CD4-positive, alpha-beta T cell treated with Interleukin-1 beta for 1 hour (primary cell): ENCODE data around the gene TBC1D2.

Experiments
- DNase-seq, 2 donors: peaks; one replicate each; pipeline ENCODE4 v3.0.0-alpha.2; 2020 to 2022

Gene TBC1D2

DNA sequence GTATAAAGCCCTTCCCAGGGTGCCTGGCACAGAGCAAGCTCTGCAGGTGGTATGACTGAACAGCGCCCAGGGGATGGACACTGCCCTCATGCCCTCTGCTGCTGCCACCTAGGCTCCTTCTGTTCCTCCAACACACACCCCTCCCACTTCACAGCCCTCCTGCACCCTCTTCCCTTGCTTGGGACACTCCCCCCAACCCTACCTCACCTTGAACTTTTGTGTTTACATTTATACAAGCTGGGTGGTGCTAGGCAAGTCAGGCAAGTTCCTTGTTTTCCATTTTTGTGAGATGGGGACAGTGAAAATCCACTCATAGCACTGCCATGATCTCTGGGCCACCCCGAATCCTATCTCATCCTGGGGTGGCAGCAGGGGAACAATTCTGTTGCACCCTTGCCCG is 44.2 kb downstream of the TBC1D2 start:
- DNase-seq, result no peak

DNA sequence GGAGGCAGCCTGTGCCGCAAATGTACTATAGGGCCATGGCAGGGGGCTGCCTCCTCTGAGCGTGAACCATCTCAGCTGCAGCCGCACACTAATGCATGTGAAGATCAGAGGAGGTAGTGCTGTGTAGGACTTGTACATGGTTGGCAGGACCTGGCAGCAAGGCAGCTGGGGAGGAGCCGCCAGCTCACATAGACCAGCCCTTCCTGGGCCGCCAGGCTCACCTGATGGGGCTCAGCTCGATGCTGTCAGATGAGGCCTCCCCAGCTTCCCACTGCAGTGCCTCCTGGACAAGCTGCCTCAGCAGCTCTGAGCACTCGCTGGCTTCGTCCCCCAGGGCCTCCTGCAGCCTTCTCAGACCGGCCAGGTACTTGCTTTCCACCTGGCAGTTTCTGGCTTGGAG is 45.0 kb downstream of the TBC1D2 start:
- no peak for DNase-seq

GRCh38 chr9:98209530-98209929 is 45.9 kb downstream of the TBC1D2 start:
- no peak for DNase-seq

DNA sequence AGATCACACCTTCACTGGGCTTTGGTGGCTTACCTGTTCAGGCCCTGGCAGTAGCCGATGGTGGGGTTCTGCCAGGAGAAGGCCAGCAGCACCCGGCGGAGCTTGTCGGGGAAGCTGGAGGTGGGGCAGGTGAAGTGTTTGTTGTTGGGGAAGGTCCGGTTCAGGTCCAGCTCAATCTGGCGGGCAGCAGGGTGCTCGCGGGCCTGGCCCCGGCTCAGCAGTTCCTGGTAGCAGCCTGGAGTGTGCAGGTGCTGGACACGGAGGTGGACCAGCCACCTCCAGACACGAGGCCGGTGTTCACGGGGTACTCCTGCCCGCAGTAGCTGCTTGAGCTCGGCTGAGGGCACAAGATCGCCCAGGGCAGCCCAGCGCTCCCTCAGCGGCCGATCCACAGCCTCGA is 46.8 kb downstream of the TBC1D2 start:
- DNase-seq, result no peak

DNA sequence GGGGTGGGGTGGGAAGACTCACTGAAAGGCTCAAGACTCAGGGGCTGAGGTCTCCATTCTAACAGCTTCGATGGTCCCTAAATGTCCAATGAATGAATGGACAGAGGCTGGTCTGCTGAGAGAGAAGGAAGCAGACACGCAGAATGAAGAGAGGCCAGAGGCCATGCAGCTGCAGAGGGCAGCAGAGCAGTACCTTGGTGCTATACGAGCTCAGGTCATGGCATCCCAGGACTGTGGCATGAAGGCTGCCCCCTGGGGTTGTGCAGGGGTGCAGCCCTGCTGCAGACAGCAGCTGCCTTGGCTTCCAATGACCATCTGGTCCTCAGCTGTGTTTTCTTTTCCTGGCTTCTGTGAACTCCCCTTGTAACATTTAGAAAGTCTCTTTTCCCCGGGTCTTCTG is 47.8 kb downstream of the TBC1D2 start:
- no peak for DNase-seq

GRCh38 chr9:98206754-98207153 is 48.7 kb downstream of the TBC1D2 start:
- no peak for DNase-seq

DNA sequence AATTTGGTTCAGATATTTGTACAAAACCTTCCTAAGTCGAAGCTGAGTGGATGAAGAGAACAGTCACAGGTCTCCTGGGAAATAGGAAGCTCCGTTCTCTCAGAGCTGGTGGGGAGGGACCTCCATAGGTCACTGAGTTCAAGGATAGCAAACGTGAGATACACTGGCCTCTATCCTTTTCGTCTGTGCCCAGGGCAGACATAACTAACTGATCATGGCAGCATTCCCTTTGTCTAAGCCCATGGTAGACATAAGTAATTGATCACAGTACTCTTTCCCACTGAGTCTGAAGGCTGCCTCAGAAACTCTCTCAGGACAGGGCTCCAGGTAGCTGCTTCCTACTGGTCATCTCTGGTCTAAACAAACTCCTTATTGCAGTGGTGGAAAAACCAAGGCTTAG is 50.8 kb downstream of the TBC1D2 start:
- no peak for DNase-seq

GRCh38 chr9:98203153-98203552 is 52.3 kb downstream of the TBC1D2 start:
- DNase-seq, result no peak

DNA sequence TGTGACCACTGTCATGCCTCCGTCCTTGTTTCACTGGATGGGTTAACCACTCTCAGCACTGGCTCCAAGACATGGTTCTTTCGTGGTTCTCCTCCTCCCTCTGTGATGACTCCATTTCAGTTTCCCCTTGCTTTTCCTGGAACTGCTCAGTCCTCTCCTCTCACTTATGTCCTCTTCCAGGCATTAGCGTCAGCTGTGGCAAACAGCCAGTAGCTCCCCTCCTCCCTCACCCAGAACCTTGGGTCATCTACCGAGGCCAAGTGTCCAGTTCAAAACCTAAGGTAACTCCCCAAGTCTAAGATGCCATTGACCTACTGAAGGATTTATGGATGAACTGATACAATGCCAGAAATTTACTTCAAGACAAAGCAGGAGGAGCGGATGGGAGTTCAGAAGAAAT is 53.2 kb downstream of the TBC1D2 start:
- no peak for DNase-seq

GRCh38 chr9:98201749-98202148 is 53.7 kb downstream of the TBC1D2 start:
- DNase-seq, result no peak

DNA sequence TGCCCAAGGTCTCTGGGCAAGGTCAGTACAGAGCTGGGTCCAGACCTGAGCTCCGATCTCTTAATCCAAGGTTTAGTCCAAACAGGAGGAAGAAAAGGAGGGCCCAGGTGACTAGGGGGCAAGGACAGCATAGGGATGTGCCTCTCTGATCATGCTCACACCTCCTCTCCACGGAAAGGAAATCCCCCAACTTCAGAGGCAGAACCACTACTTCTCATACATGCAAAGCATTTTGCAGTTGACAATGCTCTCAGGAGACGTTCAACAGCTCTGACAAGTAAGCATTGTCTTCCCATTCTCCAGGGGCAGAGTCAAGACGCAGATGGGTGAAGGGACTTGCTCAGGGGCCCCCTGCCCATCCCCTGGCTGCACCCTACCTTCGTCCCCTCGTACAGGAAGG is 54.3 kb downstream of the TBC1D2 start:
- no peak for DNase-seq

DNA sequence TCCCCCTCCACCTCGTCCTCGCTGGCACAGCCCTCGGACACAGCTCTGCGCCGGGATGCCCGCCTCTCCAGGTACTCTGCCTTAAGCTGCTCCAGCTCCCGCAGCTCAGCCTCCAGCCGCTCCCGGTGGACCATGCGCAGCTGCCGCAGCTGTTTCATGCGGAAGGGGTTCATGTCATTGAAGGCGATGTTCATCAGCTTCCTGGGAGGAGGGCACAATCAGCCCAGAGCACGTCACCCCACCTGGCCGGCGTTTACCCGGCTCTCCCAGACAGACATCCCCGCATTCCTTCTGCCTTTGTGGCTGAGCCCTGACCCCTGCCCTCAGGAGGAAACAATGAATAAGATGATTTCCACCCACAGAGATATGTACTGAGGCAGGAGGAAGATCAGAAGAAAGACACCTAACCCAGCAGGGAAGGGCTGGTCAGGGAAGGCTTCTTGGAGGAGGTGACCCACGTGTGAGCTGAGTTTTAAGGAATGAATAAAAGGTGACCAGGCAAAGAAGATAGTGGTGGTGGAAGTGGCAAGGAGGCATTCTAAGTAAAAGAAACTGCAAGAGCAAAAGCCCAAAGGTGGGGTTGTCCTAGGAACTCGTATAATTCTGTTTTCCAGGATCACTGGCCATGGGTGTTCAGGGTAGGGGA is 55.9 kb downstream of the TBC1D2 start:
- DNase-seq, result no peak

- no peak for DNase-seq
Observed at GRCh38 chr9:98195671-98196070, 59.8 kb downstream of the TBC1D2 start.

GRCh38 chr9:98193336-98193944 is 62.0 kb downstream of the TBC1D2 start:
- no peak for DNase-seq

GRCh38 chr9:98192503-98193335 is 62.7 kb downstream of the TBC1D2 start, which contains the start of gene CORO2A:
CORO2A (minus strand) TSS chr9:98192637; CDS start chr9:98157660, 34,977 bp downstream.
- peak; percentile 76 to 82 for DNase-seq

- DNase-seq, result peak; percentile 21 to 33
Observed at GRCh38 chr9:98191671-98192502, 63.6 kb downstream of the TBC1D2 start.

- no peak for DNase-seq
Observed at GRCh38 chr9:98191181-98191608, 64.3 kb downstream of the TBC1D2 start.

GRCh38 chr9:98190757-98191105 is 64.7 kb downstream of the TBC1D2 start:
- DNase-seq, result no peak

- DNase-seq, result no peak
Observed at GRCh38 chr9:98189412-98189811, 66.0 kb downstream of the TBC1D2 start.

DNA sequence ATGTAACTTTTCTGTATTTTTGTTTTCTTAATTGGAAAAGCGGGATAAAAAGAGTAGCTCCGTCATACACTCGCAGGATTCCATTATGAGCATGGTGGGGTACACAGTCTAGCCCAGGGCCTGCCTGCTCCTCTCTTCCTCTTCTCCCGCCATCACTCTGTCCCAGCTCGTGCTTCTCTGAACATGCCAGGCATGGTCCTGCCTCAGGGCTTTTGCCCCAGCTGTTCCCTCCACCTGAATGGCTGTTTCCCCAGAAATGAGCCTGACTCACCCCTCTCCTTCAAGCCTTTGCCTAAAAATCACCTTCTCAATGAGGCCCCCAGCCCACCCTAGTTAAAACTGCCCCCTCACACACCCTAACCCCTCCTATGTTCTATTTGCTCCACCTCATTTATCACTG is 67.5 kb downstream of the TBC1D2 start:
- DNase-seq, result no peak

DNA sequence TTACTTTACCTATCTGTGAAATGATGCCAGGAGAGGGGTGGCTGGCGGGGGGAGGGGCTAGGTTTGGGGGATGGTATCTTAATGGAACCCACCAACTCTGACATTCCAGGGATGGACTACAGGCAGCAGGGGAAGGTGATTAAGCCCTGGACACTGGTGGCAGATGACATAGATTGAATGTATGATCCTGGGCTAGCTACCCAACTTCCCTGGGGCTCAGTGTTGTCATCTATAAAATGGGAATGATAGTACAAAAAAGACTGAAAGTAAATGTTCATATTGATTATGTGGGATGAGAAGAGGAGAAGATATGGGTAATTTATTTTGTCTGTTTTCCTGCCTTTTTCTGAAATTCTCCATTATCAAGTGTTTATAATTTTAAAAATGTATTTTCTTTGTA is 69.2 kb downstream of the TBC1D2 start:
- no peak for DNase-seq

- DNase-seq, result no peak
Observed at GRCh38 chr9:98185611-98186171, 69.8 kb downstream of the TBC1D2 start.
